ENCODE measurements around the gene STOML3.
"Not testable (repeated sequence)": the region's sequence is repeated elsewhere in the genome, so short reads cannot be mapped to it uniquely, and the experiment has no call there.

The STOML3 gene

DNA sequence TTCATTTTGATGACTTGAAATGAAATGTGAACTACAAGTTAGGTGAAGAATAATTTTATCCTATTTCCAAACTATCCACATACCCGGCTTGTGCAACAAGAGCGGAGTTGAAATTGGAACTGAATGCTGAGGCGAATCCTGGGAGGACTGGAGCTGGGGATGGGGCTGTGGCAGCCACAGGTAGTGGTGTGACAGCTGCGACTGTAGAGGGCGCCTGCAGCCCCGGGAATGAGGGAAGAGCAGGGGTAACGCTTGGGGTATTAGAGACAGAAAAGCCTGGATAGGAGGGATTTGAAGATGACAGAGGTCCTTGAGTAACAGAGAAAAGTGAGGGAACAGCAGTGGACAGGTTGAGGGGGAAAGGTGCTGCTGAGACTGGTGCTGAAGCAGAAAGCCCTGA is 22.0 kb upstream of the STOML3 start:
- Histone ChIP-seq H3K27me3 (ENCODE audit: insufficient read depth, poor library complexity, severe bottlenecking) (no peaks in the 10 kb centered on the region), H3K27ac (replicated peaks) (no peak overlapping the region), H3K4me3 (replicated peaks; ENCODE audit: insufficient read depth, low read length) (no peak overlapping the region)
- DNase-seq (ENCODE audit: low read depth in 1 of 2, low spot score in 1 of 2), result no peak
- TF ChIP-seq, protein P1, sequence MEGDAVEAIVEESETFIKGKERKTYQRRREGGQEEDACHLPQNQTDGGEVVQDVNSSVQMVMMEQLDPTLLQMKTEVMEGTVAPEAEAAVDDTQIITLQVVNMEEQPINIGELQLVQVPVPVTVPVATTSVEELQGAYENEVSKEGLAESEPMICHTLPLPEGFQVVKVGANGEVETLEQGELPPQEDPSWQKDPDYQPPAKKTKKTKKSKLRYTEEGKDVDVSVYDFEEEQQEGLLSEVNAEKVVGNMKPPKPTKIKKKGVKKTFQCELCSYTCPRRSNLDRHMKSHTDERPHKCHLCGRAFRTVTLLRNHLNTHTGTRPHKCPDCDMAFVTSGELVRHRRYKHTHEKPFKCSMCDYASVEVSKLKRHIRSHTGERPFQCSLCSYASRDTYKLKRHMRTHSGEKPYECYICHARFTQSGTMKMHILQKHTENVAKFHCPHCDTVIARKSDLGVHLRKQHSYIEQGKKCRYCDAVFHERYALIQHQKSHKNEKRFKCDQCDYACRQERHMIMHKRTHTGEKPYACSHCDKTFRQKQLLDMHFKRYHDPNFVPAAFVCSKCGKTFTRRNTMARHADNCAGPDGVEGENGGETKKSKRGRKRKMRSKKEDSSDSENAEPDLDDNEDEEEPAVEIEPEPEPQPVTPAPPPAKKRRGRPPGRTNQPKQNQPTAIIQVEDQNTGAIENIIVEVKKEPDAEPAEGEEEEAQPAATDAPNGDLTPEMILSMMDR (IDR thresholded peaks at IDR 0.05; ENCODE audit: insufficient read depth, low read length), result no peak
- no peak for TF ChIP-seq SPI1 (IDR thresholded peaks at IDR 0.05; ENCODE audit: borderline replicate concordance, low read depth)
- TF ChIP-seq POLR2AphosphoS5 (IDR thresholded peaks at IDR 0.05; ENCODE audit: low read depth), result no peak
- TF ChIP-seq, protein P2, sequence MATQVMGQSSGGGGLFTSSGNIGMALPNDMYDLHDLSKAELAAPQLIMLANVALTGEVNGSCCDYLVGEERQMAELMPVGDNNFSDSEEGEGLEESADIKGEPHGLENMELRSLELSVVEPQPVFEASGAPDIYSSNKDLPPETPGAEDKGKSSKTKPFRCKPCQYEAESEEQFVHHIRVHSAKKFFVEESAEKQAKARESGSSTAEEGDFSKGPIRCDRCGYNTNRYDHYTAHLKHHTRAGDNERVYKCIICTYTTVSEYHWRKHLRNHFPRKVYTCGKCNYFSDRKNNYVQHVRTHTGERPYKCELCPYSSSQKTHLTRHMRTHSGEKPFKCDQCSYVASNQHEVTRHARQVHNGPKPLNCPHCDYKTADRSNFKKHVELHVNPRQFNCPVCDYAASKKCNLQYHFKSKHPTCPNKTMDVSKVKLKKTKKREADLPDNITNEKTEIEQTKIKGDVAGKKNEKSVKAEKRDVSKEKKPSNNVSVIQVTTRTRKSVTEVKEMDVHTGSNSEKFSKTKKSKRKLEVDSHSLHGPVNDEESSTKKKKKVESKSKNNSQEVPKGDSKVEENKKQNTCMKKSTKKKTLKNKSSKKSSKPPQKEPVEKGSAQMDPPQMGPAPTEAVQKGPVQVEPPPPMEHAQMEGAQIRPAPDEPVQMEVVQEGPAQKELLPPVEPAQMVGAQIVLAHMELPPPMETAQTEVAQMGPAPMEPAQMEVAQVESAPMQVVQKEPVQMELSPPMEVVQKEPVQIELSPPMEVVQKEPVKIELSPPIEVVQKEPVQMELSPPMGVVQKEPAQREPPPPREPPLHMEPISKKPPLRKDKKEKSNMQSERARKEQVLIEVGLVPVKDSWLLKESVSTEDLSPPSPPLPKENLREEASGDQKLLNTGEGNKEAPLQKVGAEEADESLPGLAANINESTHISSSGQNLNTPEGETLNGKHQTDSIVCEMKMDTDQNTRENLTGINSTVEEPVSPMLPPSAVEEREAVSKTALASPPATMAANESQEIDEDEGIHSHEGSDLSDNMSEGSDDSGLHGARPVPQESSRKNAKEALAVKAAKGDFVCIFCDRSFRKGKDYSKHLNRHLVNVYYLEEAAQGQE (IDR thresholded peaks at IDR 0.05; ENCODE audit: insufficient replicate concordance, low read depth), result no peak
- no peak for TF ChIP-seq GABPA (IDR thresholded peaks at IDR 0.05; ENCODE audit: low read depth)

DNA sequence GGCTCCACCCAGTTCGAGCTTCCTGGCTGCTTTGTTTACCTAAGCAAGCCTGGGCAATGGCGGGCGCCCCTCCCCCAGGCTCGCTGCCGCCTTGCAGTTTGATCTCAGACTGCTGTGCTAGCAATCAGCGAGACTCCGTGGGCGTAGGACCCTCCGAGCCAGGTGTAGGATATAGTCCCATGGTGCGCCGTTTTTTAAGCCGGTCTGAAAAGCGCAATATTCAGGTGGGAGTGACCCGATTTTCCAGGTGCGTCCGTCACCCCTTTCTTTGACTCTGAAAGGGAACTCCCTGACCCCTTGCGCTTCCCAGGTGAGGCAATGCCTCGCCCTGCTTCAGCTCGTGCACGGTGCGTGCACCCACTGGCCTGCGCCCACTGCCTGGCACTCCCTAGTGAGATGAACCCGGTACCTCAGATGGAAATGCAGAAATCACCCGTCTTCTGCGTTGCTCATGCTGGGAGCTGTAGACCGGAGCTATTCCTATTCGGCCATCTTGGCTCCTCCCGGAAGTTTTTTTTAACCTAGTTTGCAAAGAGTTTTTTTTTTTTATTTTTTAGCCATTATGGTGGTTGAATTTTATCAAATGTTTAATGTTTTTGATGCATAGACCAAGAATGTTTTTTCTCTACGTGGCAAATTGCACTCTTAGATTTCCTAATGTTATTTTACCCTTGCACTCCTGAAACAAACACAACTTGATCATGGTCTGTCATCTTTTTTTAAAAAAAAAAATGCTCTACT is 15.9 kb upstream of the STOML3 start:
- not testable (repeated sequence) for H3K27ac ChIP-seq (replicated peaks); H3K4me3 ChIP-seq (replicated peaks; ENCODE audit: insufficient read depth, low read length)

DNA sequence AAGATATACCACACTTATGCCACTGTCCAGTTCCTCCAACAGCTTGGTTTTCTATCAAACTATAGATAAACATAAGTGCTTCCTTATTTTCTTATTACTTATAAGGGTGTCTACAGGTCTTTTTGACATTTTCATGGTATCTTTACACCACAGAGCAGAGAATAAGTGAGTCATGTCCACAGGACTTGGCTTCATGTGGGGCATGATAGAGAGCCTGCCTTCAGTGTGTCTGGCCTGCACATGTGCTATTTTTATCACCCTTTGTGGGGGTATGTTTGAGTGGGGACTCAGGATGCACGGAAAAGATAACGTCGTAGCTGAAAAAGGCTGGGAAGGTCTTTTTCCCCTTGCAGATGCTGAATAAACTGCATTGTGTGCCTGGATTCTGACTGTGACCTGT is 8.1 kb upstream of the STOML3 start:
- TF ChIP-seq, protein P1 (IDR thresholded peaks at IDR 0.05; ENCODE audit: insufficient read depth, low read length), result no peak
- TF ChIP-seq, protein P2 (IDR thresholded peaks at IDR 0.05; ENCODE audit: insufficient replicate concordance, low read depth), result no peak
- TF ChIP-seq GABPA (IDR thresholded peaks at IDR 0.05; ENCODE audit: low read depth), result no peak
- no peak for TF ChIP-seq SPI1 (IDR thresholded peaks at IDR 0.05; ENCODE audit: borderline replicate concordance, low read depth)
- no peak for TF ChIP-seq POLR2AphosphoS5 (IDR thresholded peaks at IDR 0.05; ENCODE audit: low read depth)

More for the DNA sequence above, 15.9 kb upstream of the STOML3 start:
- DNase-seq (ENCODE audit: low read depth in 1 of 2, low spot score in 1 of 2); H3K27me3 ChIP-seq (ENCODE audit: insufficient read depth, poor library complexity, severe bottlenecking): not testable (repeated sequence)

DNA sequence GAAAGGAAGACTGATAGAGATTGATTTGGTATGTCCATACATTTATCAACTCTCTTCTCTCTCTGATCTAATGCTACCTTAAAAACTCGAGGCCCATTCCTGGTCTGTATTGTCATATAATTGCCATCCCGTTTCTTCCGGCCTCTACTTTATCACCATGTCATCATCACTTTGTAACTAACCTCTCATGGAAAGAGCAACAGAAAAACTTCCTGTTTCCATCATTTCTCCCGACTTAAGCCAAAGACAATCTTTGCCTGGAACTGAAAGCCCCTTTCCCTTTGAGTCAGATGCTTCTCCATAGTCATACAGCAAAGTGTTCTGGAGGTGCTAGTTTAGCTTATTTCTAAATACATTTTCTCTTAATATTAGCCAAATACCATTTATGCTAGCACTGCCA is 2.8 kb upstream of the STOML3 start:
- DNase-seq (ENCODE audit: low read depth in 1 of 2, low spot score in 1 of 2), result no peak
- H3K4me3 ChIP-seq (replicated peaks; ENCODE audit: insufficient read depth, low read length), result no peak overlapping the region
- H3K27ac ChIP-seq (replicated peaks), result no peak overlapping the region
- no peak for TF ChIP-seq POLR2AphosphoS5 (IDR thresholded peaks at IDR 0.05; ENCODE audit: low read depth)
- no peak for TF ChIP-seq SPI1 (IDR thresholded peaks at IDR 0.05; ENCODE audit: borderline replicate concordance, low read depth)
- TF ChIP-seq, protein P1 (IDR thresholded peaks at IDR 0.05; ENCODE audit: insufficient read depth, low read length), result no peak
- no peak for TF ChIP-seq GABPA (IDR thresholded peaks at IDR 0.05; ENCODE audit: low read depth)
- TF ChIP-seq, protein P2 (IDR thresholded peaks at IDR 0.05; ENCODE audit: insufficient replicate concordance, low read depth), result no peak
- no peaks in the 10 kb centered on the region for H3K27me3 ChIP-seq (ENCODE audit: insufficient read depth, poor library complexity, severe bottlenecking)

More for the DNA sequence above, 8.1 kb upstream of the STOML3 start:
- Histone ChIP-seq H3K27me3 (ENCODE audit: insufficient read depth, poor library complexity, severe bottlenecking) (no peaks in the 10 kb centered on the region), H3K27ac (replicated peaks) (no peak overlapping the region), H3K4me3 (replicated peaks; ENCODE audit: insufficient read depth, low read length) (no peak overlapping the region)
- no peak for DNase-seq (ENCODE audit: low read depth in 1 of 2, low spot score in 1 of 2)

All from HL-60 (cell line).